ENCODE measurements around the gene MUC4.
"Not testable (repeated sequence)": the region's sequence is repeated elsewhere in the genome, so short reads cannot be mapped to it uniquely, and the experiment has no call there.

Gene MUC4

GRCh38 chr3:195719514-195720254 lies 92.0 kb downstream of the MUC4 start:
- H3K9me3 ChIP-seq (ENCODE audit: low read length); H2AFZ ChIP-seq (ENCODE audit: low read length); H3K27ac ChIP-seq (ENCODE audit: low read depth, low read length, poor library complexity, severe bottlenecking); H3K9me2 ChIP-seq (ENCODE audit: low read depth, low read length); H3F3A ChIP-seq (ENCODE audit: insufficient read depth, low read length); H3K4me1 ChIP-seq (ENCODE audit: insufficient read depth, low read length, severe bottlenecking); H3K36me3 ChIP-seq (ENCODE audit: insufficient read depth, low read length); H3K4me3 ChIP-seq (ENCODE audit: low read depth, low read length, poor library complexity, severe bottlenecking); H3K4me2 ChIP-seq (ENCODE audit: low read length); H4K20me1 ChIP-seq (ENCODE audit: insufficient read depth, low read length); H3K9ac ChIP-seq (ENCODE audit: low read length); H3K79me2 ChIP-seq (ENCODE audit: insufficient read depth, low read length): not testable (repeated sequence)
- H3K27me3 ChIP-seq (ENCODE audit: insufficient read depth, low read length), result peaks cover 15% of the 10 kb centered on the region; the same call in 1 of the 2 replicates

- H3K4me1 ChIP-seq (ENCODE audit: insufficient read depth, low read length, severe bottlenecking), result peaks cover 8% of the 10 kb centered on the region
- no peaks in the 10 kb centered on the region for H3K36me3 ChIP-seq (ENCODE audit: insufficient read depth, low read length)
- H3K27me3 ChIP-seq (ENCODE audit: insufficient read depth, low read length), result peaks cover 16% of the 10 kb centered on the region; the same call in 1 of the 2 replicates
- no peaks in the 10 kb centered on the region for H3F3A ChIP-seq (ENCODE audit: insufficient read depth, low read length)
- H4K20me1 ChIP-seq (ENCODE audit: insufficient read depth, low read length), result no peaks in the 10 kb centered on the region
- no peak overlapping the region for H3K4me3 ChIP-seq (ENCODE audit: low read depth, low read length, poor library complexity, severe bottlenecking)
- H3K27ac ChIP-seq (ENCODE audit: low read depth, low read length, poor library complexity, severe bottlenecking), result no peak overlapping the region
- H3K79me2 ChIP-seq (ENCODE audit: insufficient read depth, low read length), result no peaks in the 10 kb centered on the region
- no peak overlapping the region for H2AFZ ChIP-seq (ENCODE audit: low read length)
- no peak for TF ChIP-seq EZH2 (IDR thresholded peaks at IDR 0.05; ENCODE audit: borderline replicate concordance, low read length)
- TF ChIP-seq, protein P1, sequence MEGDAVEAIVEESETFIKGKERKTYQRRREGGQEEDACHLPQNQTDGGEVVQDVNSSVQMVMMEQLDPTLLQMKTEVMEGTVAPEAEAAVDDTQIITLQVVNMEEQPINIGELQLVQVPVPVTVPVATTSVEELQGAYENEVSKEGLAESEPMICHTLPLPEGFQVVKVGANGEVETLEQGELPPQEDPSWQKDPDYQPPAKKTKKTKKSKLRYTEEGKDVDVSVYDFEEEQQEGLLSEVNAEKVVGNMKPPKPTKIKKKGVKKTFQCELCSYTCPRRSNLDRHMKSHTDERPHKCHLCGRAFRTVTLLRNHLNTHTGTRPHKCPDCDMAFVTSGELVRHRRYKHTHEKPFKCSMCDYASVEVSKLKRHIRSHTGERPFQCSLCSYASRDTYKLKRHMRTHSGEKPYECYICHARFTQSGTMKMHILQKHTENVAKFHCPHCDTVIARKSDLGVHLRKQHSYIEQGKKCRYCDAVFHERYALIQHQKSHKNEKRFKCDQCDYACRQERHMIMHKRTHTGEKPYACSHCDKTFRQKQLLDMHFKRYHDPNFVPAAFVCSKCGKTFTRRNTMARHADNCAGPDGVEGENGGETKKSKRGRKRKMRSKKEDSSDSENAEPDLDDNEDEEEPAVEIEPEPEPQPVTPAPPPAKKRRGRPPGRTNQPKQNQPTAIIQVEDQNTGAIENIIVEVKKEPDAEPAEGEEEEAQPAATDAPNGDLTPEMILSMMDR (IDR thresholded peaks at IDR 0.05; ENCODE audit: low read length), result no peak
- H3K9me2 ChIP-seq (ENCODE audit: low read depth, low read length), result no peaks in the 10 kb centered on the region
- no peak overlapping the region for H3K4me2 ChIP-seq (ENCODE audit: low read length)
- H3K9me3 ChIP-seq (ENCODE audit: low read length), result no peaks in the 10 kb centered on the region
- H3K9ac ChIP-seq (ENCODE audit: low read length), result no peak overlapping the region
Observed at GRCh38 chr3:195718477-195718984, 93.2 kb downstream of the MUC4 start.

GRCh38 chr3:195717852-195718476 lies 93.8 kb downstream of the MUC4 start:
- H3K79me2 ChIP-seq (ENCODE audit: insufficient read depth, low read length), result no peaks in the 10 kb centered on the region
- no peak for TF ChIP-seq EZH2 (IDR thresholded peaks at IDR 0.05; ENCODE audit: borderline replicate concordance, low read length)
- TF ChIP-seq, protein P1 (IDR thresholded peaks at IDR 0.05; ENCODE audit: low read length), result no peak
- H2AFZ ChIP-seq (ENCODE audit: low read length), result no peak overlapping the region
- no peaks in the 10 kb centered on the region for H3K9me2 ChIP-seq (ENCODE audit: low read depth, low read length)
- H3K9me3 ChIP-seq (ENCODE audit: low read length), result no peaks in the 10 kb centered on the region
- H3K36me3 ChIP-seq (ENCODE audit: insufficient read depth, low read length), result no peaks in the 10 kb centered on the region
- no peaks in the 10 kb centered on the region for H3F3A ChIP-seq (ENCODE audit: insufficient read depth, low read length)
- H3K4me3 ChIP-seq (ENCODE audit: low read depth, low read length, poor library complexity, severe bottlenecking), result no peak overlapping the region
- H3K27me3 ChIP-seq (ENCODE audit: insufficient read depth, low read length), result peaks cover 16% of the 10 kb centered on the region; the same call in 1 of the 2 replicates
- H3K4me2 ChIP-seq (ENCODE audit: low read length), result no peak overlapping the region
- H3K4me1 ChIP-seq (ENCODE audit: insufficient read depth, low read length, severe bottlenecking), result peaks cover 8% of the 10 kb centered on the region
- H3K9ac ChIP-seq (ENCODE audit: low read length), result no peak overlapping the region
- H3K27ac ChIP-seq (ENCODE audit: low read depth, low read length, poor library complexity, severe bottlenecking), result no peak overlapping the region
- no peaks in the 10 kb centered on the region for H4K20me1 ChIP-seq (ENCODE audit: insufficient read depth, low read length)

All from OCI-LY1 (cell line).